Inflammatory macrophage treated with lipopolysaccharide for 4 hours (primary cell): ENCODE data around the gene B3GNT4.
"Not testable (repeated sequence)": the region's sequence is repeated elsewhere in the genome, so short reads cannot be mapped to it uniquely, and the experiment has no call there.

Source experiments
- DNase-seq: peaks from one replicate; pipeline ENCODE4 v3.0.0-alpha.2; 2020

Gene B3GNT4

GRCh38 chr12:122225683-122226365 is 22.3 kb downstream of the B3GNT4 start, which contains the start of gene DIABLO:
Gene DIABLO (minus strand): TSS chr12:122226052. CDS start chr12:122226014, 38 bp downstream.
- DNase-seq, result peak; percentile 100

GRCh38 chr12:122226366-122227125 is 23.0 kb downstream of the B3GNT4 start:
- no peak for DNase-seq

- DNase-seq, result no peak
Measured at GRCh38 chr12:122227341-122227740, 23.8 kb downstream of the B3GNT4 start.

- no peak for DNase-seq
Measured at GRCh38 chr12:122228092-122228491, 24.6 kb downstream of the B3GNT4 start.

- DNase-seq, result no peak
Measured at GRCh38 chr12:122230798-122231197, 27.3 kb downstream of the B3GNT4 start.

GRCh38 chr12:122232691-122233090 is 29.2 kb downstream of the B3GNT4 start:
- DNase-seq, result no peak

- DNase-seq, result peak; percentile 47
Measured at GRCh38 chr12:122235741-122236140, 32.2 kb downstream of the B3GNT4 start.

- no peak for DNase-seq
Measured at GRCh38 chr12:122238861-122239260, 35.4 kb downstream of the B3GNT4 start.

GRCh38 chr12:122243965-122244364 is 40.5 kb downstream of the B3GNT4 start:
- no peak for DNase-seq

- no peak for DNase-seq
Measured at GRCh38 chr12:122244565-122245371, 41.3 kb downstream of the B3GNT4 start.

GRCh38 chr12:122245553-122245952 is 42.0 kb downstream of the B3GNT4 start:
- no peak for DNase-seq

GRCh38 chr12:122250047-122250446 is 46.5 kb downstream of the B3GNT4 start:
- no peak for DNase-seq

- DNase-seq, result no peak
Measured at GRCh38 chr12:122250536-122250935, 47.0 kb downstream of the B3GNT4 start.

GRCh38 chr12:122258462-122258861 is 55.0 kb downstream of the B3GNT4 start:
- DNase-seq, result not testable (repeated sequence)
